ENCODE measurements around the gene GMDS. TPM values are rescaled to one million over a fixed set of nuclear protein-coding genes. Genes with fewer than 3 reads are reported as not detected.

The GMDS gene
- total and polyA plus RNA-seq, 2 donors (not counting 3 experiments of a cell fraction or from before 2014, with no cell fraction given) = 9.8 to 23.5 TPM

DNA sequence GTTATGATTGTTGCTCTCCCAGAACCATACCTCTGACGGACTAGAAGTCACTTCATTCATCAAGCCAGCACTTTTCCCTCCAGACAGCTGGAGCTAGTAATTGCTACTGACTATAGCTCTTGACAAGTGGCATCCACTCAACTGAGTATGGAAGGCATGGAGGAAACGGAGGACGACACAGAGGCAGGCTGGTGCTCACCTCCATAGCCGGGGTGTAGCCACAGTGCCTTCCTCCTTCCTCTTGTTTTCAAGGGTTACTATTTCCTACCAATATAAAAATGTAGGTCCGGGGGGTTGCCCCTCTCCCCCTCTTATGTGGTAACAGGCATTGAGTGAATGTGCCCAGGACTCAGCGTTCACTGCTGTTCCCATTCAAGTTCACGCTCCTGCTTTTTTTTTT, 659.1 kb downstream of the GMDS start:
- no peak for FAIRE-seq
- H4K20me1 ChIP-seq (replicated peaks; ENCODE audit: control insufficient read depth, extremely low read depth, insufficient read depth, low read length) = no peaks in the 10 kb centered on the region
- no peak overlapping the region for H3K9ac ChIP-seq (replicated peaks; ENCODE audit: extremely low read depth, insufficient read depth, low read length)
- dilution Hi-C loops (cut with MboI; ENCODE audit: extremely low pct_ligation_motif_present, low sequenced_read_pairs) (no loop called here), intact Hi-C loops (cut with micrococcal nuclease) (no loop called here)
- no peaks in the 10 kb centered on the region for H3K79me2 ChIP-seq (ENCODE audit: control insufficient read depth, insufficient read depth, low read length)
- DNase-seq (ENCODE audit: low read depth, low spot score) = no peak
- H3K27me3 ChIP-seq (ENCODE audit: control insufficient read depth in 2 of 2, insufficient read depth in 2 of 2, low read length in 2 of 2) = peaks cover 0 to 1% of the 10 kb centered on the region in 2 experiments
- H3K9me1 ChIP-seq (replicated peaks; ENCODE audit: control insufficient read depth, extremely low read depth, insufficient read depth, low read length) = no peaks in the 10 kb centered on the region
- no peak overlapping the region for H2AFZ ChIP-seq (ENCODE audit: low read depth, low read length)
- H3K4me2 ChIP-seq (ENCODE audit: insufficient read depth, low read length) = no peak overlapping the region
- ChIA-PET POLR2A (no interaction called here), CTCF (interaction anchor here (0.9 kb wide), 1 partner anchor 9 kb away, joined by 3 read pairs; no protein-coding TSS in a partner anchor)
- BruUV-seq (replicated peaks) = no TSS peak
- H3K4me3 ChIP-seq (replicated peaks in 1 of 3; ENCODE audit: insufficient read depth in 1 of 3, low read depth in 1 of 3, low read length in 3 of 3) = no peak overlapping the region
- H3K4me1 ChIP-seq (ENCODE audit: control insufficient read depth, extremely low read depth, insufficient read depth, low read length) = no peaks in the 10 kb centered on the region
- H3K36me3 ChIP-seq (ENCODE audit: control insufficient read depth in 2 of 2, extremely low read depth in 1 of 2, insufficient read depth in 2 of 2, low read length in 2 of 2) = no peaks in the 10 kb centered on the region
- H3K9me3 ChIP-seq (replicated peaks; ENCODE audit: control insufficient read depth, insufficient read depth, low read length) = no peaks in the 10 kb centered on the region
- no peak overlapping the region for H3K27ac ChIP-seq (ENCODE audit: insufficient read depth, low read depth, low read length)
- TF ChIP-seq EZH2 (IDR thresholded peaks at IDR 0.05; ENCODE audit: borderline replicate concordance, low read depth, low read length, severe bottlenecking) = no peak
- TF ChIP-seq FOS (IDR thresholded peaks at IDR 0.05; ENCODE audit: borderline replicate concordance, insufficient read depth, low read length) = no peak

DNA sequence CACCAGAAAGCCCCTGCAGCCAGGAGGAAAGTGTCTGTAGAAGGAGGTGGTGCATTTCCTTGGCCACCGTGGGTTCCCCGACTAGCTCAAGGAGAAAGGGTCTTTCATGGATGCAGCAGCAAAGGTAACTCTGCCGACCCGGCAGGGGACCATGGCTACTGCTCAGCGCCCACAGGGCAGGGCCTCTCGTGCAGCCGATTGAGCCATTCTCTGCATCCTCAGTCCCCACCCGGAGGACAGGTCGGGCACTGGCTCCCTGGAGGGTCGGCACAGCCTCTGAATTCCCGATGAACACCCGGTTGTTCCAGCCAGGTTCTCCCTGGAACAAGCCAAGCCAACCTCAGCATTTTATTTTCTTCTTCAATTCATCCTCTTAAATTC, 659.7 kb downstream of the GMDS start:
- no peak overlapping the region for H3K4me3 ChIP-seq (replicated peaks in 1 of 3; ENCODE audit: insufficient read depth in 1 of 3, low read depth in 1 of 3, low read length in 3 of 3)
- TF ChIP-seq JUN (IDR thresholded peaks at IDR 0.05; ENCODE audit: borderline replicate concordance, insufficient read depth, insufficient read length, low read depth) (no peak), GATA2 (IDR thresholded peaks at IDR 0.05; ENCODE audit: insufficient read depth, insufficient read length, low read depth, low read length) (no peak), EZH2 (IDR thresholded peaks at IDR 0.05; ENCODE audit: borderline replicate concordance, low read depth, low read length, severe bottlenecking) (no peak), POLR2A (IDR thresholded peaks at IDR 0.05; ENCODE audit: low read depth, low read length) (no peak), MYC (IDR thresholded peaks at IDR 0.05; ENCODE audit: low read depth, low read length) (no peak), POLR2AphosphoS5 (IDR thresholded peaks at IDR 0.05; ENCODE audit: insufficient read depth, low read depth, low read length) (no peak), FOS (IDR thresholded peaks at IDR 0.05; ENCODE audit: borderline replicate concordance, insufficient read depth, low read length) (no peak)
- TF ChIP-seq, protein P1, sequence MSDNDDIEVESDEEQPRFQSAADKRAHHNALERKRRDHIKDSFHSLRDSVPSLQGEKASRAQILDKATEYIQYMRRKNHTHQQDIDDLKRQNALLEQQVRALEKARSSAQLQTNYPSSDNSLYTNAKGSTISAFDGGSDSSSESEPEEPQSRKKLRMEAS (IDR thresholded peaks at IDR 0.05; ENCODE audit: insufficient read depth, insufficient read length) = no peak
- TF ChIP-seq, protein P2, sequence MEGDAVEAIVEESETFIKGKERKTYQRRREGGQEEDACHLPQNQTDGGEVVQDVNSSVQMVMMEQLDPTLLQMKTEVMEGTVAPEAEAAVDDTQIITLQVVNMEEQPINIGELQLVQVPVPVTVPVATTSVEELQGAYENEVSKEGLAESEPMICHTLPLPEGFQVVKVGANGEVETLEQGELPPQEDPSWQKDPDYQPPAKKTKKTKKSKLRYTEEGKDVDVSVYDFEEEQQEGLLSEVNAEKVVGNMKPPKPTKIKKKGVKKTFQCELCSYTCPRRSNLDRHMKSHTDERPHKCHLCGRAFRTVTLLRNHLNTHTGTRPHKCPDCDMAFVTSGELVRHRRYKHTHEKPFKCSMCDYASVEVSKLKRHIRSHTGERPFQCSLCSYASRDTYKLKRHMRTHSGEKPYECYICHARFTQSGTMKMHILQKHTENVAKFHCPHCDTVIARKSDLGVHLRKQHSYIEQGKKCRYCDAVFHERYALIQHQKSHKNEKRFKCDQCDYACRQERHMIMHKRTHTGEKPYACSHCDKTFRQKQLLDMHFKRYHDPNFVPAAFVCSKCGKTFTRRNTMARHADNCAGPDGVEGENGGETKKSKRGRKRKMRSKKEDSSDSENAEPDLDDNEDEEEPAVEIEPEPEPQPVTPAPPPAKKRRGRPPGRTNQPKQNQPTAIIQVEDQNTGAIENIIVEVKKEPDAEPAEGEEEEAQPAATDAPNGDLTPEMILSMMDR (IDR thresholded peaks at IDR 0.05; ENCODE audit: extremely low read depth in 1 of 2, insufficient read depth in 1 of 2, low read depth in 1 of 2, low read length in 2 of 2) = no peak

More for the DNA sequence above, 659.7 kb downstream of the GMDS start:
- no peak for FAIRE-seq
- H3K36me3 ChIP-seq (ENCODE audit: control insufficient read depth in 2 of 2, extremely low read depth in 1 of 2, insufficient read depth in 2 of 2, low read length in 2 of 2) = no peaks in the 10 kb centered on the region
- no peak overlapping the region for H3K9ac ChIP-seq (replicated peaks; ENCODE audit: extremely low read depth, insufficient read depth, low read length)
- no peak overlapping the region for H2AFZ ChIP-seq (ENCODE audit: low read depth, low read length)
- dilution Hi-C loops (cut with MboI; ENCODE audit: extremely low pct_ligation_motif_present, low sequenced_read_pairs) = no loop called here
- BruUV-seq (replicated peaks) = no TSS peak
- intact Hi-C loops (cut with micrococcal nuclease) = no loop called here
- DNase-seq (ENCODE audit: low read depth, low spot score) = no peak
- H3K79me2 ChIP-seq (ENCODE audit: control insufficient read depth, insufficient read depth, low read length) = no peaks in the 10 kb centered on the region
- H3K27ac ChIP-seq (ENCODE audit: insufficient read depth, low read depth, low read length) = no peak overlapping the region
- no peaks in the 10 kb centered on the region for H3K9me1 ChIP-seq (replicated peaks; ENCODE audit: control insufficient read depth, extremely low read depth, insufficient read depth, low read length)
- peaks cover 0 to 1% of the 10 kb centered on the region in 2 experiments for H3K27me3 ChIP-seq (ENCODE audit: control insufficient read depth in 2 of 2, insufficient read depth in 2 of 2, low read length in 2 of 2)
- H3K9me3 ChIP-seq (replicated peaks; ENCODE audit: control insufficient read depth, insufficient read depth, low read length) = no peaks in the 10 kb centered on the region
- H3K4me2 ChIP-seq (ENCODE audit: insufficient read depth, low read length) = no peak overlapping the region
- ChIA-PET CTCF (interaction anchor here (0.8 to 0.9 kb wide), 2 partner anchors 10 to 11 kb away, joined by 3 read pairs; no protein-coding TSS in a partner anchor), POLR2A (no interaction called here)
- no peaks in the 10 kb centered on the region for H4K20me1 ChIP-seq (replicated peaks; ENCODE audit: control insufficient read depth, extremely low read depth, insufficient read depth, low read length)
- H3K4me1 ChIP-seq (ENCODE audit: control insufficient read depth, extremely low read depth, insufficient read depth, low read length) = no peaks in the 10 kb centered on the region

Measured in endothelial cell of umbilical vein (primary cell).